ENCODE results near the gene INPP5D. TPM values are rescaled to one million over a fixed set of nuclear protein-coding genes. Genes with fewer than 3 reads are reported as not detected.
"Not testable (repeated sequence)": the region's sequence is repeated elsewhere in the genome, so short reads cannot be mapped to it uniquely, and the experiment has no call there.

Gene INPP5D
- total and polyA plus RNA-seq, 12 donors: 3.4 to 29.4 (median 14.3) TPM

GRCh38 chr2:233195027-233195426 lies 134.9 kb downstream of the INPP5D start:
- DNase-seq: no peak
- 78 to 98% (median 88%) methylated on average over 5 of the region's 5 CpGs for WGBS, 4 donors
- Histone ChIP-seq H3K4me1 (replicated peaks in 1 of 2) (no peaks in the 10 kb centered on the region), H3K27me3 (no peaks in the 10 kb centered on the region), H3K9me3 (replicated peaks in 1 of 3) (no peaks in the 10 kb centered on the region), H3K36me3 (replicated peaks in 1 of 2) (peaks cover 0 to 9% of the 10 kb centered on the region in 2 donors), H3K27ac (no peak overlapping the region), H3K4me3 (no peak overlapping the region)
- TF ChIP-seq CTCF (IDR thresholded peaks at IDR 0.05): no peak
- no peak for TF ChIP-seq POLR2A (IDR thresholded peaks at IDR 0.05)
- intact Hi-C loops (cut with DNase I): no loop called here

GRCh38 chr2:233197022-233197421 lies 136.9 kb downstream of the INPP5D start:
- WGBS, 4 donors: 73 to 86% (median 80%) methylated on average over 4 to 6 of the region's 6 CpGs
- no peak for DNase-seq
- no peak overlapping the region for H3K4me3 ChIP-seq
- H3K27me3 ChIP-seq: no peaks in the 10 kb centered on the region
- intact Hi-C loops (cut with DNase I): no loop called here
- no peak overlapping the region for H3K27ac ChIP-seq
- H3K9me3 ChIP-seq (replicated peaks in 1 of 3): no peaks in the 10 kb centered on the region
- no peaks in the 10 kb centered on the region for H3K4me1 ChIP-seq (replicated peaks in 1 of 2)
- peaks cover 0 to 9% of the 10 kb centered on the region in 2 donors for H3K36me3 ChIP-seq (replicated peaks in 1 of 2)
- TF ChIP-seq CTCF (IDR thresholded peaks at IDR 0.05) (no peak), POLR2A (IDR thresholded peaks at IDR 0.05) (no peak)

GRCh38 chr2:233198026-233198425 lies 137.9 kb downstream of the INPP5D start:
- no peaks in the 10 kb centered on the region for H3K27me3 ChIP-seq
- no peak for DNase-seq
- TF ChIP-seq POLR2A (IDR thresholded peaks at IDR 0.05): no peak
- TF ChIP-seq CTCF (IDR thresholded peaks at IDR 0.05): no peak

GRCh38 chr2:233199870-233200269 lies 139.7 kb downstream of the INPP5D start:
- peaks cover 0 to 9% of the 10 kb centered on the region in 2 donors for H3K36me3 ChIP-seq (replicated peaks in 1 of 2)
- intact Hi-C loops (cut with DNase I): no loop called here
- TF ChIP-seq CTCF (IDR thresholded peaks at IDR 0.05) (no peak), POLR2A (IDR thresholded peaks at IDR 0.05) (no peak)
- no peaks in the 10 kb centered on the region for H3K9me3 ChIP-seq (replicated peaks in 1 of 3)
- H3K4me1 ChIP-seq (replicated peaks in 1 of 2): no peaks in the 10 kb centered on the region
- no peak overlapping the region for H3K27ac ChIP-seq
- DNase-seq: no peak
- H3K27me3 ChIP-seq: no peaks in the 10 kb centered on the region
- 81 to 86% (median 83%) methylated on average over 10 of the region's 10 CpGs for WGBS, 4 donors
- no peak overlapping the region for H3K4me3 ChIP-seq

More at GRCh38 chr2:233198026-233198425, 137.9 kb downstream of the INPP5D start:
- no peaks in the 10 kb centered on the region for H3K4me1 ChIP-seq (replicated peaks in 1 of 2)
- H3K36me3 ChIP-seq (replicated peaks in 1 of 2): peaks cover 0 to 9% of the 10 kb centered on the region in 2 donors
- WGBS, 4 donors: 64 to 83% (median 76%) methylated on average over 8 to 12 of the region's 12 CpGs
- no peak overlapping the region for H3K27ac ChIP-seq
- H3K9me3 ChIP-seq (replicated peaks in 1 of 3): no peaks in the 10 kb centered on the region
- intact Hi-C loops (cut with DNase I): no loop called here
- no peak overlapping the region for H3K4me3 ChIP-seq

GRCh38 chr2:233200790-233201189 lies 140.6 kb downstream of the INPP5D start:
- intact Hi-C loops (cut with DNase I); H3K4me1 ChIP-seq (replicated peaks in 1 of 2); H3K27me3 ChIP-seq; DNase-seq; H3K27ac ChIP-seq; H3K4me3 ChIP-seq; H3K9me3 ChIP-seq (replicated peaks in 1 of 3); H3K36me3 ChIP-seq (replicated peaks in 1 of 2): not testable (repeated sequence)
- 75 to 95% (median 95%) methylated on average over 5 of the region's 5 CpGs for WGBS, 4 donors
